ENCODE results near the gene CERS2.

DNA sequence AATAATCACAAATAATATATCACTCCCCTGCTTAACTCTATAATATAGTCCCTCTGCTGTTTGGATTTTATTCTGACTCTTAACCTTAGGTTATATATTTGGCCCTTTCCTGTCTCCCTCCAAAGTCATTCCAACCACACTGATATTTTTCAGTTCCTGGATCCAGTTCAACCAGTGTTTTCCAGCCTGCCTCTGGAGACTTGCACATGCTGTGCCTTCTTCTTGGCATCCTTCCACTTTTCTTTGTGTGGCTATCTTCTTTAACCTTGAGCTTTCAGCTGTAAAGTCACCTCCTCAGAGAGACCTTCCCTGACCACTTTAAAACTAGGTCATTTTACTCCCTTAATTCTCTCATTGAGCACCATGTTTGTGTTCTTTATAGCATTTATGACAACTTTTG is 19.4 kb downstream of the CERS2 start:
- TF ChIP-seq EZH2 (IDR thresholded peaks at IDR 0.05; ENCODE audit: borderline replicate concordance, low read length) (no peak), CTCF (conservative IDR thresholded peaks at IDR 0.05 in 1 of 2, IDR thresholded peaks at IDR 0.05 in 1 of 2; ENCODE audit: extremely low read depth in 1 of 2, insufficient read depth in 1 of 2, low read depth in 1 of 2, low read length in 2 of 2) (no peak)

Data from mammary epithelial cell (primary cell).